HCT116 (cell line): ENCODE data around the gene FCHO2. TPM values are rescaled to one million over a fixed set of nuclear protein-coding genes. Genes with fewer than 3 reads are reported as not detected.

Experiments
- ATAC-seq: fragments of 200-7000 bp; cut with Tn5 transposase; 2 replicates; pipeline ENCODE4 v1.9.1; 2020; ENCODE audit warnings: mild to moderate bottlenecking, moderate library complexity
- BruUV-seq: library from RNA; stranded (reverse); fragments of 400-500 nt; replicated peaks from 2 replicates; lab custom pipeline; 2021; lab: Mats Ljungman, UMichigan
- CTCF ChIA-PET: fragments of 300-600 bp; sonication (Branson Sonifier 250); formaldehyde crosslinking; loops from one replicate; lab custom pipeline; 2021; ENCODE audit warnings: antibody characterized with exemption; lab: Charles Lee
- POLR2A ChIA-PET: fragments of 300-600, 350-600 bp; sonication (Branson Sonifier 250); formaldehyde crosslinking; loops from one replicate; lab custom pipeline; 2021; ENCODE audit warnings: antibody characterized with exemption; lab: Charles Lee
- RAD21 ChIA-PET, 2 experiments: fragments of 300-600 bp; sonication (Branson Sonifier 250); formaldehyde crosslinking; loops; one replicate each; lab custom pipeline; 2023; ENCODE audit warnings: low total read pairs in 2 of 2; ENCODE audit not compliant: uncharacterized antibody in 2 of 2, unreplicated experiment in 2 of 2, low non-redundant PET in 1 of 2; lab: Charles Lee
- DNase-seq: peaks from one replicate; pipeline ENCODE4 v3.0.0-alpha.2; 2010; ENCODE audit warnings: low read depth, low spot score
- H2AFZ ChIP-seq: fragments of 200-600 bp; shearing (Covaris generic), sonication (generic); 2 replicates; pipeline ENCODE4 v1.6.1; 2017; ENCODE audit warnings: low read depth, mixed run types, mixed read lengths, antibody characterized with exemption, low read length; ENCODE audit not compliant: poor library complexity, severe bottlenecking
- H3K27ac ChIP-seq: 2 replicates; pipeline ENCODE4 v1.5.1; 2012; ENCODE audit warnings: low read depth, low read length
- H3K27me3 ChIP-seq: fragments of 200-600 bp; sonication (generic); 2 replicates; pipeline ENCODE4 v1.6.1; 2016; ENCODE audit warnings: mixed run types, low read length, mixed read lengths; ENCODE audit not compliant: insufficient read depth
- H3K36me3 ChIP-seq, 2 experiments: fragments of 200-500 bp in 1 of 2; fragments of 200-600 bp in 1 of 2; sonication (Bioruptor generic) in 1 of 2; sonication (generic) in 1 of 2; 2 replicates each; pipeline versions ENCODE4 v1.5.1 to v1.6.1; 2014 to 2016; ENCODE audit warnings: low read length in 2 of 2, inconsistent platforms in 1 of 2, mixed read lengths in 1 of 2, mixed run types in 1 of 2; ENCODE audit not compliant: insufficient read depth in 2 of 2, control insufficient read depth in 1 of 2
- H3K4me1 ChIP-seq, 2 experiments: fragments of 200-600 bp in 1 of 2; sonication (generic) in 1 of 2; 2 replicates each; pipeline versions ENCODE4 v1.5.1 to v1.6.1; 2012 to 2017; ENCODE audit warnings: low read length in 2 of 2, inconsistent platforms in 1 of 2, mild to moderate bottlenecking in 1 of 2, mixed read lengths in 1 of 2, mixed run types in 1 of 2, moderate library complexity in 1 of 2; ENCODE audit not compliant: insufficient read depth in 2 of 2, control insufficient read depth in 1 of 2
- H3K4me2 ChIP-seq: fragments of 200-600 bp; sonication (generic); 2 replicates; pipeline ENCODE4 v1.6.1; 2017; ENCODE audit warnings: mixed run types, low read length, mixed read lengths
- H3K4me3 ChIP-seq, 2 experiments: fragments of 200-600 bp in 1 of 2; sonication (generic) in 1 of 2; replicated peaks in 1 of 2; 2 replicates each; pipeline ENCODE4 v1.5.1; 2011 to 2016; ENCODE audit warnings: low read length in 2 of 2, control low read depth in 1 of 2, low read depth in 1 of 2, mild to moderate bottlenecking in 1 of 2, mixed read lengths in 1 of 2, mixed run types in 1 of 2
- H3K79me2 ChIP-seq: fragments of 200-600 bp; sonication (generic); 2 replicates; pipeline ENCODE4 v1.6.1; 2017; ENCODE audit warnings: mild to moderate bottlenecking, mixed run types, low read length, moderate library complexity, mixed read lengths; ENCODE audit not compliant: insufficient read depth
- H3K9ac ChIP-seq: fragments of 200-600 bp; sonication (generic); 2 replicates; pipeline ENCODE4 v1.6.1; 2016; ENCODE audit warnings: low read length, mixed read lengths
- H3K9me2 ChIP-seq: fragments of 200-600 bp; sonication (generic), shearing (Covaris generic); 2 replicates; pipeline ENCODE4 v1.6.1; 2017; ENCODE audit warnings: mixed run types, mild to moderate bottlenecking, moderate library complexity; ENCODE audit not compliant: insufficient read depth
- H3K9me3 ChIP-seq, 2 experiments: fragments of 200-500 bp in 1 of 2; fragments of 200-600 bp in 1 of 2; sonication (Bioruptor generic) in 1 of 2; sonication (generic) in 1 of 2; 2 replicates each; pipeline ENCODE4 v1.6.1; 2014 to 2017; ENCODE audit warnings: low read length in 2 of 2, mixed read lengths in 2 of 2, inconsistent platforms in 1 of 2, low read depth in 1 of 2, mild to moderate bottlenecking in 1 of 2, mixed run types in 1 of 2, moderate library complexity in 1 of 2; ENCODE audit not compliant: control insufficient read depth in 1 of 2, insufficient read depth in 1 of 2
- H4K20me1 ChIP-seq: fragments of 200-600 bp; sonication (generic), shearing (Covaris generic); 2 replicates; pipeline ENCODE4 v1.6.1; 2017; ENCODE audit warnings: mixed run types, mild to moderate bottlenecking, moderate library complexity; ENCODE audit not compliant: insufficient read depth
- ATF3 ChIP-seq: IDR thresholded peaks from 2 replicates; pipeline ENCODE4 v1.6.1; 2012
- CEBPB ChIP-seq: IDR thresholded peaks from 2 replicates; pipeline ENCODE4 v1.6.1; 2012; ENCODE audit warnings: low read depth
- CTCF ChIP-seq, 3 experiments: fragments of 200-600 bp in 1 of 3; sonication (generic) in 1 of 3; IDR thresholded peaks in 2 of 3; conservative IDR thresholded peaks in 1 of 3; 2 replicates each; pipeline ENCODE4 v1.5.1; 2012 to 2017; ENCODE audit warnings: low read depth in 2 of 3, low read length in 2 of 3, antibody characterized with exemption in 1 of 3, borderline replicate concordance in 1 of 3, control low read depth in 1 of 3, mild to moderate bottlenecking in 1 of 3, mixed read lengths in 1 of 3, mixed run types in 1 of 3, moderate library complexity in 1 of 3; ENCODE audit not compliant: insufficient read depth in 1 of 3
- EGR1 ChIP-seq: IDR thresholded peaks from 2 replicates; pipeline ENCODE4 v1.6.1; 2012; ENCODE audit warnings: low read depth
- ELF1 ChIP-seq: IDR thresholded peaks from 2 replicates; pipeline ENCODE4 v1.6.1; 2012; ENCODE audit warnings: low read depth, borderline replicate concordance
- EZH2 ChIP-seq: fragments of 200-600 bp; sonication (generic); IDR thresholded peaks from 2 replicates; pipeline ENCODE4 v1.6.1; 2017; ENCODE audit warnings: antibody characterized with exemption, mixed run types
- EZH2phosphoT487 ChIP-seq: fragments of 200-600 bp; IDR thresholded peaks from 2 replicates; pipeline ENCODE4 v1.6.1; 2018; ENCODE audit warnings: antibody characterized with exemption, borderline replicate concordance
- JUND ChIP-seq: IDR thresholded peaks from 2 replicates; pipeline ENCODE4 v1.6.1; 2012
- POLR2A ChIP-seq: IDR thresholded peaks from 2 replicates; pipeline ENCODE4 v1.7.0; 2011; ENCODE audit warnings: borderline replicate concordance; ENCODE audit not compliant: insufficient read depth, insufficient read length; ENCODE audit errors: extremely low read depth
- POLR2AphosphoS5 ChIP-seq: IDR thresholded peaks from 2 replicates; pipeline ENCODE4 v1.6.1; 2011; ENCODE audit warnings: mild to moderate bottlenecking, low read depth, low read length, moderate library complexity
- RAD21 ChIP-seq: IDR thresholded peaks from 2 replicates; pipeline ENCODE4 v1.6.1; 2012; ENCODE audit warnings: low read depth, mild to moderate bottlenecking
- SIN3A ChIP-seq: IDR thresholded peaks from 2 replicates; pipeline ENCODE4 v1.6.1; 2012; ENCODE audit warnings: low read depth
- SRF ChIP-seq: IDR thresholded peaks from 2 replicates; pipeline ENCODE4 v1.6.1; 2012; ENCODE audit warnings: low read depth
- TCF7L2 ChIP-seq: IDR thresholded peaks from 2 replicates; pipeline ENCODE4 v1.7.0; 2011; ENCODE audit warnings: borderline replicate concordance, inconsistent platforms; ENCODE audit not compliant: insufficient read depth, insufficient read length; ENCODE audit errors: extremely low read depth
- YY1 ChIP-seq: IDR thresholded peaks from 2 replicates; pipeline ENCODE4 v1.6.1; 2011; ENCODE audit warnings: low read length, low read depth, moderate library complexity, mild to moderate bottlenecking; ENCODE audit not compliant: insufficient replicate concordance; ENCODE audit errors: extremely low read depth
- ZBTB33 ChIP-seq: IDR thresholded peaks from 2 replicates; pipeline ENCODE4 v1.6.1; 2011; ENCODE audit warnings: mild to moderate bottlenecking, low read length, moderate library complexity; ENCODE audit not compliant: insufficient replicate concordance; ENCODE audit errors: extremely low read depth
- ZFX ChIP-seq: fragments of 450-650 bp; IDR thresholded peaks from 2 replicates; pipeline ENCODE4 v1.6.1; 2017
- ZNF274 ChIP-seq: fragments of 200-500 bp; sonication (Bioruptor generic); IDR thresholded peaks from 2 replicates; pipeline ENCODE4 v1.6.1; 2014; ENCODE audit warnings: mild to moderate bottlenecking, low read depth, low read length, inconsistent platforms
- intact Hi-C: fragments of 100-400 bp; cut with micrococcal nuclease; formaldehyde crosslinking; loops from 2 replicates; pipeline ENCODE4 v1.10.0; 2022
- total RNA-seq: library from RNA; stranded (reverse); gene quantifications from one replicate; pipeline ENCODE4 v1.2.1, GENCODE V29; 2021; ENCODE audit not compliant: unreplicated experiment
- TF ChIP-seq, protein P1 (sequence below): IDR thresholded peaks from 2 replicates; pipeline ENCODE4 v1.6.1; 2012; ENCODE audit warnings: low read depth

The FCHO2 gene
- total RNA-seq, 1 experiment from 2014 or later: 18.7 TPM

GRCh38 chr5:72988769-72989168 is 32.9 kb downstream of the FCHO2 start:
- Histone ChIP-seq H3K27ac (no peak overlapping the region), H4K20me1 (no peaks in the 10 kb centered on the region), H3K9me2 (no peaks in the 10 kb centered on the region), H2AFZ (no peak overlapping the region), H3K79me2 (peaks cover 6% of the 10 kb centered on the region; the same call in 1 of the 2 replicates), H3K27me3 (no peaks in the 10 kb centered on the region), H3K9me3 (no peaks in the 10 kb centered on the region), H3K4me1 (no peaks in the 10 kb centered on the region), H3K4me3 (no peak overlapping the region), H3K36me3 (0 out of 4 replicates have a peak, but pooled peaks cover 0 to 4% of the 10 kb centered on the region in 2 experiments), H3K4me2 (no peak overlapping the region), H3K9ac (no peak overlapping the region)
- no peak for DNase-seq
- ATAC-seq: no peak
- no TSS peak for BruUV-seq
- TF ChIP-seq EZH2phosphoT487 (no peak), POLR2AphosphoS5 (no peak), ZNF274 (no peak), CTCF (IDR thresholded peaks at IDR 0.05 in 2 of 3, conservative IDR thresholded peaks at IDR 0.05 in 1 of 3; ENCODE audit: borderline replicate concordance in 1 of 3, insufficient read depth in 1 of 3, low read depth in 2 of 3, low read length in 2 of 3) (no peak), ELF1 (no peak), ATF3 (no peak), EZH2 (no peak), ZBTB33 (no peak), EGR1 (no peak), SRF (no peak), YY1 (no peak), POLR2A (no peak), JUND (no peak), SIN3A (no peak), TCF7L2 (no peak), CEBPB (no peak), RAD21 (no peak), ZFX (no peak)
- TF ChIP-seq, protein P1, sequence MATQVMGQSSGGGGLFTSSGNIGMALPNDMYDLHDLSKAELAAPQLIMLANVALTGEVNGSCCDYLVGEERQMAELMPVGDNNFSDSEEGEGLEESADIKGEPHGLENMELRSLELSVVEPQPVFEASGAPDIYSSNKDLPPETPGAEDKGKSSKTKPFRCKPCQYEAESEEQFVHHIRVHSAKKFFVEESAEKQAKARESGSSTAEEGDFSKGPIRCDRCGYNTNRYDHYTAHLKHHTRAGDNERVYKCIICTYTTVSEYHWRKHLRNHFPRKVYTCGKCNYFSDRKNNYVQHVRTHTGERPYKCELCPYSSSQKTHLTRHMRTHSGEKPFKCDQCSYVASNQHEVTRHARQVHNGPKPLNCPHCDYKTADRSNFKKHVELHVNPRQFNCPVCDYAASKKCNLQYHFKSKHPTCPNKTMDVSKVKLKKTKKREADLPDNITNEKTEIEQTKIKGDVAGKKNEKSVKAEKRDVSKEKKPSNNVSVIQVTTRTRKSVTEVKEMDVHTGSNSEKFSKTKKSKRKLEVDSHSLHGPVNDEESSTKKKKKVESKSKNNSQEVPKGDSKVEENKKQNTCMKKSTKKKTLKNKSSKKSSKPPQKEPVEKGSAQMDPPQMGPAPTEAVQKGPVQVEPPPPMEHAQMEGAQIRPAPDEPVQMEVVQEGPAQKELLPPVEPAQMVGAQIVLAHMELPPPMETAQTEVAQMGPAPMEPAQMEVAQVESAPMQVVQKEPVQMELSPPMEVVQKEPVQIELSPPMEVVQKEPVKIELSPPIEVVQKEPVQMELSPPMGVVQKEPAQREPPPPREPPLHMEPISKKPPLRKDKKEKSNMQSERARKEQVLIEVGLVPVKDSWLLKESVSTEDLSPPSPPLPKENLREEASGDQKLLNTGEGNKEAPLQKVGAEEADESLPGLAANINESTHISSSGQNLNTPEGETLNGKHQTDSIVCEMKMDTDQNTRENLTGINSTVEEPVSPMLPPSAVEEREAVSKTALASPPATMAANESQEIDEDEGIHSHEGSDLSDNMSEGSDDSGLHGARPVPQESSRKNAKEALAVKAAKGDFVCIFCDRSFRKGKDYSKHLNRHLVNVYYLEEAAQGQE: no peak
- RAD21 ChIA-PET: no interaction called here
- intact Hi-C loops: no loop called here
- CTCF ChIA-PET: no interaction called here
- POLR2A ChIA-PET: no interaction called here
